Spinal cord (tissue), 10 donors: ENCODE measurements around the gene CDH13. TPM values are rescaled to one million over a fixed set of nuclear protein-coding genes. Genes with fewer than 3 reads are reported as not detected.

ENCODE experiments used
- DNase-seq, 6 donors: peaks; one replicate each; pipeline versions ENCODE4 v3.0.0 to v3.0.0-alpha.2; 2013 to 2015; ENCODE audit warnings: low spot score in 6 of 6, low read depth in 4 of 6
- H3K27ac ChIP-seq: one replicate; pipeline ENCODE4 v1.5.1; 2013; ENCODE audit warnings: low read depth, low read length, control low read depth
- H3K27me3 ChIP-seq: one replicate; pipeline ENCODE4 v1.6.1; 2013; ENCODE audit warnings: low read length; ENCODE audit not compliant: control insufficient read depth, insufficient read depth
- H3K36me3 ChIP-seq: one replicate; pipeline ENCODE4 v1.6.1; 2013; ENCODE audit warnings: low read length; ENCODE audit not compliant: control insufficient read depth, insufficient read depth
- H3K4me1 ChIP-seq: one replicate; pipeline ENCODE4 v1.6.1; 2013; ENCODE audit warnings: low read length; ENCODE audit not compliant: control insufficient read depth, insufficient read depth
- H3K4me3 ChIP-seq: one replicate; pipeline ENCODE4 v1.5.1; 2013; ENCODE audit warnings: low read depth, low read length, control low read depth
- H3K9me3 ChIP-seq: one replicate; pipeline ENCODE4 v1.6.1; 2013; ENCODE audit warnings: low read length; ENCODE audit not compliant: control insufficient read depth, insufficient read depth
- WGBS: methylation state at CpG from one replicate; pipeline ENCODE4 v1.1.5; 2013; ENCODE audit warnings: missing lambda C conversion rate; ENCODE audit not compliant: insufficient coverage; 5-methylcytosine and 5-hydroxymethylcytosine counted together
- polyA plus RNA-seq, 2 donors: library from polyadenylated mRNA; unstranded; fragments of 120-200 nt; gene quantifications; one replicate each; pipeline ENCODE4 v1.2.1, GENCODE V29; 2013; ENCODE audit not compliant: insufficient read length in 2 of 2
- total RNA-seq, 2 donors: library from RNA; depleted of rRNA in 1 of 2; stranded (reverse); fragments of 120-200 nt in 1 of 2; fragments of >200 nt in 1 of 2; gene quantifications; one replicate each; pipeline versions ENCODE4 v1.2.3 to v1.2.4, GENCODE V29; 2013 to 2014
- donor health status: healthy.

Gene CDH13
- total and polyA plus RNA-seq, 4 donors, result 34.5 to 82.3 (median 76.4) TPM

DNA sequence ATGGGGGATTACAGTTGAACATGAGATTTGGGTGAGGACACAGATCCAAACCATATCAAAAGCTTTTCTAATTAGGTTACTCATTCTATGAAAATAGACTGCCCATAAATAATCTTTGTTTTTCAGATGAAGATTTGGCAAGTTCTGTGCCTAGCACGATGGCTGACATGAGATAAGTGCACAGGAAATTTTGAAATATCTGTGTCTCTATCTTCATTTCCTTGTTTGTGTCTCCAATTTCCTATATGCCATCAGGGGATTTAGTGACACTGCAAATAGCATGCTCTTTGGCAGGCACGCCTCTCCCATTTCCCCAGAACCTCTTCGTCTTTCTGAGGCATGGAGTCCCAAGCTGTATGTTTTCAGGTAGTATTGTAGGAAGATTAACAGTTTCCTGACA is 544.6 kb downstream of the CDH13 start:
- Histone ChIP-seq H3K4me3 (no peak overlapping the region), H3K9me3 (peaks cover 2% of the 10 kb centered on the region), H3K4me1 (no peaks in the 10 kb centered on the region), H3K27me3 (no peaks in the 10 kb centered on the region), H3K27ac (no peak overlapping the region), H3K36me3 (no peaks in the 10 kb centered on the region)
- no peak for DNase-seq
- WGBS, result no CpG with 5 or more reads among the region's 3 CpGs

DNA sequence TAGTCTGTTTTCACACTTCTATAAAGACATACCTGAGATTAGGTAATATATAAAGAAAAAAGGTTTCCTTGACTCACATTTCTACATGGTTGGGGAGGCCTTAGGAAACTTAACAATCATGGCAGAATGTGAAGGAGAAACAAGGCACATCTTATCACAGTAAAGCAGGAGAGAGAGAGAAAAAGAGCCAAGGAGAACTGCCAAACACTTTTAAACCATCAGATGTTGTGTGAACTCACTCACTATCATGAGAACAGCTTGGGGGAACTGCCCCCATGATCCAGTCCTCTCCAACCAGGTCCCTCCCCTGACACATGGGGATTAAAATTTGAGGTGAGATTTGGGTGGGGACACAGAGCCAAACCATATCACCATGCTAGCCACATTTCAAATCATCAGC is 547.9 kb downstream of the CDH13 start:
- no peaks in the 10 kb centered on the region for H3K27me3 ChIP-seq
- H3K4me3 ChIP-seq, result no peak overlapping the region
- H3K36me3 ChIP-seq, result no peaks in the 10 kb centered on the region
- H3K9me3 ChIP-seq, result peaks cover 2% of the 10 kb centered on the region
- H3K4me1 ChIP-seq, result no peaks in the 10 kb centered on the region
- no peak overlapping the region for H3K27ac ChIP-seq
- peak in 1 of 6 donors; percentile 61 for DNase-seq

DNA sequence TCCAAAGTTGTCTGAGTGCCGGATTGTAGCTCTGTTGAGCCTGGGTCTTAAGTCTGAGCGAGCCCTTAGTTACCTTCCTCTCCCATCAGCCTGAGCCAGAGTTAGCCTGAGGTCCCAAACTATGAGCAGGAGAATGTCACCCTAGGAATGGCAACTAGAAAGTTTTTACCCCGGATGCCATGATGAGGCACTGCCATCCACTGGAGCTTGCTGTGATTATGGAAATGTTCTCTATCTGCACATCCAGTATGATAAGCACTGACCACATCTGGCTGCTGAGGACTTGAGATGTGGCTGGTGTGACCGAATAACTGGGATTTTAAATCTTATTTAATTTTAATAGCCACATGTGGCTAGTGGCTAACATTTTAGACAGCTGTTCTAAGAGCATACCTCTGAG is 550.0 kb downstream of the CDH13 start:
- WGBS, result no CpG with 5 or more reads among the region's 4 CpGs
- Histone ChIP-seq H3K27ac (no peak overlapping the region), H3K36me3 (no peaks in the 10 kb centered on the region), H3K27me3 (no peaks in the 10 kb centered on the region), H3K9me3 (no peaks in the 10 kb centered on the region), H3K4me1 (no peaks in the 10 kb centered on the region), H3K4me3 (no peak overlapping the region)
- DNase-seq, result no peak

DNA sequence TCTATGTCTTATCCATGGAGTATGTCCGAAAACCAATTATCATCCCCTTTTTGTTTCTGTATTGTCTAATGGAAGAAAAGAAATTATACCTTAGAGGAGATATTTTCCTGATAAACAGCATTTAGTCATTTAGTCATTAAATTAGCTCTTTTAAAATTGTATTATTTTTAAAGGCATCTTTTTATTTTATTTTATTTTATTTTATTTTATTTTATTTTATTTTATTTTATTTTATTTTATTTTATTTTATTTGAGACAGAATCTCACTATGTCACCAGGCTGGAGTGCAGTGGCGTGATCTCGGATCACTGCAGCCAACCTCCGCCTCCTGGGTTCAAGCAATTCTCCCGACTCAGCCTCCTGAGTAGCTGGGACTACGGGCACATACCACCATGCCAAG is 559.1 kb downstream of the CDH13 start:
- Histone ChIP-seq H3K36me3 (no peaks in the 10 kb centered on the region), H3K27ac (no peak overlapping the region), H3K4me1 (peaks cover 2% of the 10 kb centered on the region), H3K9me3 (no peaks in the 10 kb centered on the region), H3K4me3 (no peak overlapping the region), H3K27me3 (no peaks in the 10 kb centered on the region)
- no peak for DNase-seq
- WGBS, result 96% methylated on average over 3 of the region's 6 CpGs

DNA sequence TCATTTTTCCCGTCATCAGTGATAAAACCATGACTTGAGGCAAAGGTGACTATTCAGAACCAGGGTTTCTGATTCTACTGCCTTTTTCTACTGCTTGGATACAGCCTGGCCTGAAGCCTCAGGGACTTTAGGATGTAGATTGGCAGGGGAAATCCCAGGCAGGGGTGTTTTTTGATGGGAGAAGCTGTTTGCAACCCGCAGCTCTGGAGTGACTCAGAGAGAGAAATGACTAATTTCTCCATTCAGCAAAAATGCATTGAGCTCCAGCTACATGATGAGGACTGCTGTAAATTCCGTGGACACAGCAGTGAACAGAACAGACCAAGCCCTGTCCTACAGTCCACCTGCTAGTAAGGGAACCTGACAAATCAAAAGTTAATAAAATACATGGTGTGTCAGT is 560.6 kb downstream of the CDH13 start:
- Histone ChIP-seq H3K27ac (no peak overlapping the region), H3K4me3 (no peak overlapping the region), H3K27me3 (no peaks in the 10 kb centered on the region), H3K36me3 (no peaks in the 10 kb centered on the region), H3K9me3 (no peaks in the 10 kb centered on the region), H3K4me1 (peaks cover 2% of the 10 kb centered on the region)
- no peak for DNase-seq
- WGBS, result 67% methylated on average over 3 of the region's 3 CpGs

DNA sequence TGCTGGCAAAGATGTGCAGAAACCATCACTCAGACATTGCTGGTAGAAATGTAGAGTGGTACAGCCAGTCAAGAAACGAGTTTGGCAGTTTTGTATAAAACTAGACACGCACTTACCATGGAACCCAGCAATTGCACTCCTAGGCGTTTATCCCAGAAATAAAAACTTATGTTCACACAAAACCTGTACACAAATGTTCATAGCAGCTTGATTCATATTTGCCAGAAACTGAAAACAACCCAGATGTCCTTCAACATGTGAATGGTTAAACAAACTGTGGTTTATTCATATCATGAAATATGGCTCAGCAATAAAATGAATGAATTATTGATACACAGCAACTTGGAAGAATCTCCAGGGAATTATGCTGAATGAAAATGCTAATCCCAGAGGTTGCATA is 570.0 kb downstream of the CDH13 start:
- no CpG with 5 or more reads among the region's 3 CpGs for WGBS
- Histone ChIP-seq H3K27ac (no peak overlapping the region), H3K4me3 (no peak overlapping the region), H3K36me3 (no peaks in the 10 kb centered on the region), H3K27me3 (no peaks in the 10 kb centered on the region), H3K9me3 (no peaks in the 10 kb centered on the region), H3K4me1 (no peaks in the 10 kb centered on the region)
- peak in 1 of 6 donors; percentile 93 for DNase-seq

DNA sequence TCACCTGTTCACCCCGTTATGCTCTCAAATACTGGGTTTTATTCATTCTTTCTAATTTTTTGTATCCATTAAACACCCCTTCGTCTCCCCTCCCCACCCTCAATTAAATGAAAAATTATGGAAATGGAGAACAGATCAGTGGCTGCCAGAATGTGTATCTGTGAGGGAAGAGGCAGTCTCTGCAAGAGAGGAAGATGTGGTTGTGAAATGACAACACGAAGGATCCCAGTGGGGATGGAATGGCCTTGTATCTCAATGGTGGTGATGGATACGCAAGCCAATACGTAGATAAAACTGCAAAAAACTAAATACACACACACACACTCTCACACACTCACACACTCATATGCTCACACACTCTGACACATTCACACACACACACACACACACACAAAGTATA is 570.7 kb downstream of the CDH13 start:
- no peaks in the 10 kb centered on the region for H3K9me3 ChIP-seq
- DNase-seq, result no peak
- WGBS, result 100% methylated on average over 1 of the region's 5 CpGs
- no peak overlapping the region for H3K4me3 ChIP-seq
- H3K27ac ChIP-seq, result no peak overlapping the region
- H3K36me3 ChIP-seq, result no peaks in the 10 kb centered on the region
- H3K4me1 ChIP-seq, result no peaks in the 10 kb centered on the region
- no peaks in the 10 kb centered on the region for H3K27me3 ChIP-seq

DNA sequence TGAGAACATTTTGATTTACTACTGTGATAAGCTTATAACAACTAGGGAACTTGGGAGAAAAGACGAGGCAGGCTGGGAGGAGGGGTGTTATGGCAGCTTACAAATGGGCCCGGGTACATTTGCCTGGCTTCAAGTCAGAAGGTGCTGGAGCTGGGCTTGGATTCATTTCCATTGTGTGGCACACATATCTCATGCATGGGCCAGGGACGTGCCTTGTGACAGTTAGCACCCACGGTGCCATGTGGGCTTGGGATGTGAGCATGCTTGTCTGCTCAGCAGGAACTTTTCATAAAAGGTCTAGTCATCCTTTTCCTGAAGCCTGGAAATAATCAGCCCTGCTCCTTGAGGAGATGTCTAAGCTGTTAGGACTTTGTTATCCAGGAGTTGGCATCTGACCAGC is 572.2 kb downstream of the CDH13 start:
- Histone ChIP-seq H3K27me3 (no peaks in the 10 kb centered on the region), H3K9me3 (no peaks in the 10 kb centered on the region), H3K4me1 (no peaks in the 10 kb centered on the region), H3K27ac (no peak overlapping the region), H3K36me3 (no peaks in the 10 kb centered on the region), H3K4me3 (no peak overlapping the region)
- WGBS, result 59% methylated on average over 4 of the region's 4 CpGs
- peak in 2 of 6 donors; percentile 27 to 82 for DNase-seq

DNA sequence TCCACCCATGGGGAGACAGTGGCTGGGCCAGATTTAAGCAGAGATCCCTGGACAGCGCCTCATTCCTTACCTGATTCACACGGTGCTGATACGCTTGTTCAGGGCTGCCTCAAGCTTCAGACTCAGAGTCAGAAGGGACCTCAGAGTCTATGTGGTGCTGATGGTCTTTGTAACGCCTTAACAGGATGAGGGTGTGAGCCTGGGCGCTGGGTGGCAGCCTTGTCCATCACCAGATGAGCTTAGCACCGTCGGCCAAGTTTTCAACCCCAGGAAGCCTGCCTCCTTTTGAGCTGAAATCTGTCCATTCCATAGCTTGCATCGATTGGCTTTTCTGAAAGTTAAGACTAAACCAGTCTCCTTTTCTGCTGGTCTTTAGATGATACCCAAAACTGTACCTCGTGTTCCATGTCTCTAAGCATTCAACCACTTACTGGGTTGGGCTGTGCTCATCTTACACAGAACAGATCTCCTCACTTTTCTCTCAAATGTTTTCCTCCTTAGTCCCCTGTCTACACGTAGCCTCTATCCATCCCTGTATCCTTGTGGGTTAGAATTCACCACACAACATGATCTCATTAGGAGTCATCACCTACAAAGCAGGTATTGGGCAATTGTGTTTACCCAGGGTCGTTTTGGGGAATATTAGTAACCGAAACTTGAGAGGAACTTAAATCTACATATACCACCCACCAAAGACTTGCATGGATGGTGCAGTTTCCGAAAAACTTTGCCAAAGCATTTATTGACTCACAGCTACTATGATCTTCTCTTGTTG is 573.4 kb downstream of the CDH13 start:
- peak in 1 of 6 donors; percentile 54 for DNase-seq
- no peaks in the 10 kb centered on the region for H3K9me3 ChIP-seq
- no peak overlapping the region for H3K27ac ChIP-seq
- 75% methylated on average over 11 of the region's 13 CpGs for WGBS
- H3K27me3 ChIP-seq, result no peaks in the 10 kb centered on the region
- H3K4me3 ChIP-seq, result no peak overlapping the region
- no peaks in the 10 kb centered on the region for H3K36me3 ChIP-seq
- no peaks in the 10 kb centered on the region for H3K4me1 ChIP-seq

DNA sequence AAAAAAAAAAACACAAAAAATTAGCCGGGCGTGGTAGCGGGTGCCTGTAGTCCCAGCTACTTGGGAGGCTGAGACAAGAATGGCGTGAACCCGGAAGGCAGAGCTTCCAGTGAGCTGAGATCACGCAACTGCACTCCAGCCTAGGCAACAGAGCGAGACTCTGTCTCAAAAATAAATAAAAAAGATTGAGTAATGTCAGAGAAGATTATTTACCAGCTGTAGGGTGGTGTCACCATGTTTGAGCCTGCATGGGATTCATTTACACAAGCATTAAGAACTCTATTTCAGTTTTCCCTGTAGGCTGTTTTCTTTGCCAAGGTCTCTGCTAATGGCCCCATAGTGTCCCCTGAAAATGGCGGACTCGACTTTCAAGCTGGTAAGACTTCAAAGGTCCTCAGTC is 575.0 kb downstream of the CDH13 start:
- Histone ChIP-seq H3K27ac (no peak overlapping the region), H3K9me3 (no peaks in the 10 kb centered on the region), H3K27me3 (no peaks in the 10 kb centered on the region), H3K36me3 (no peaks in the 10 kb centered on the region), H3K4me1 (no peaks in the 10 kb centered on the region), H3K4me3 (no peak overlapping the region)
- WGBS, result 92% methylated on average over 8 of the region's 9 CpGs
- no peak for DNase-seq
